Amniotic epithelial cell (primary cell): ENCODE data around the gene ABCB1.
"Not testable (repeated sequence)": the region's sequence is repeated elsewhere in the genome, so short reads cannot be mapped to it uniquely, and the experiment has no call there.

ENCODE experiments used
- DNase-seq: peaks from one replicate; pipeline ENCODE4 v3.0.0-alpha.2; 2010; ENCODE audit warnings: low read depth

Gene ABCB1

GRCh38 chr7:87574630-87575029, 26.1 kb downstream of the ABCB1 start:
- DNase-seq: peak; percentile 74

- not testable (repeated sequence) for DNase-seq
These were observed 28.2 kb downstream of the ABCB1 start for GRCh38 chr7:87572513-87572912.

GRCh38 chr7:87570178-87570577, 30.5 kb downstream of the ABCB1 start:
- peak; percentile 72 for DNase-seq

- no peak for DNase-seq
These were observed 33.6 kb downstream of the ABCB1 start for GRCh38 chr7:87567052-87567451.

- no peak for DNase-seq
These were observed 34.3 kb downstream of the ABCB1 start for GRCh38 chr7:87566311-87566900.

GRCh38 chr7:87565877-87566276, 34.8 kb downstream of the ABCB1 start:
- no peak for DNase-seq

- DNase-seq: peak; percentile 11
These were observed 36.3 kb downstream of the ABCB1 start for GRCh38 chr7:87564296-87564963.

GRCh38 chr7:87561702-87562101, 39.0 kb downstream of the ABCB1 start:
- DNase-seq: no peak

- no peak for DNase-seq
These were observed 39.6 kb downstream of the ABCB1 start for GRCh38 chr7:87561102-87561501.

- DNase-seq: no peak
These were observed 48.3 kb downstream of the ABCB1 start for GRCh38 chr7:87552351-87552900.

GRCh38 chr7:87548123-87548919, 52.4 kb downstream of the ABCB1 start:
- DNase-seq: no peak

- no peak for DNase-seq
These were observed 54.9 kb downstream of the ABCB1 start for GRCh38 chr7:87545760-87546159.

- DNase-seq: no peak
These were observed 57.1 kb downstream of the ABCB1 start for GRCh38 chr7:87543623-87544022.

- DNase-seq: no peak
These were observed 59.0 kb downstream of the ABCB1 start for GRCh38 chr7:87541648-87542047.

GRCh38 chr7:87538052-87538451, 62.6 kb downstream of the ABCB1 start:
- no peak for DNase-seq

GRCh38 chr7:87534072-87534471, 66.6 kb downstream of the ABCB1 start:
- DNase-seq: no peak

GRCh38 chr7:87530126-87530525, 70.6 kb downstream of the ABCB1 start:
- no peak for DNase-seq

GRCh38 chr7:87528730-87529129, 72.0 kb downstream of the ABCB1 start:
- no peak for DNase-seq

GRCh38 chr7:87518735-87519134, 81.9 kb downstream of the ABCB1 start:
- DNase-seq: no peak

GRCh38 chr7:87517891-87518290, 82.8 kb downstream of the ABCB1 start:
- no peak for DNase-seq

- peak; percentile 48 for DNase-seq
These were observed 83.4 kb downstream of the ABCB1 start for GRCh38 chr7:87517136-87517815.

- DNase-seq: no peak
These were observed 86.8 kb downstream of the ABCB1 start for GRCh38 chr7:87513735-87514335.
